Stimulated activated memory B cell treated with anti-CD40 and anti-IgM and Interleukin-4, amounts not matched to agents 10 μg/mL and 1 μg/mL and 100 μg/mL, for 72 hours (primary cell): ENCODE measurements around the gene MCCD1.

Experiments
- ATAC-seq: fragments of 150-1000 bp; cut with Tn5 transposase; 2 replicates; pipeline ENCODE4 v1.10.0; 2021
- H3K27ac Mint-ChIP-seq: one replicate; pipeline ENCODE4 v1.8.0; 2022; ENCODE audit warnings: mild to moderate bottlenecking, mixed read lengths
- H3K27me3 Mint-ChIP-seq: one replicate; pipeline ENCODE4 v1.8.0; 2022; ENCODE audit warnings: mixed read lengths
- H3K36me3 Mint-ChIP-seq: one replicate; pipeline ENCODE4 v1.8.0; 2022; ENCODE audit warnings: mixed read lengths
- H3K4me1 Mint-ChIP-seq: one replicate; pipeline ENCODE4 v1.8.0; 2022; ENCODE audit warnings: mixed read lengths
- H3K4me3 Mint-ChIP-seq: one replicate; pipeline ENCODE4 v1.8.0; 2022; ENCODE audit warnings: mild to moderate bottlenecking, moderate library complexity, mixed read lengths
- H3K9me3 Mint-ChIP-seq: one replicate; pipeline ENCODE4 v1.8.0; 2022; ENCODE audit warnings: mixed read lengths

MCCD1 gene

DNA sequence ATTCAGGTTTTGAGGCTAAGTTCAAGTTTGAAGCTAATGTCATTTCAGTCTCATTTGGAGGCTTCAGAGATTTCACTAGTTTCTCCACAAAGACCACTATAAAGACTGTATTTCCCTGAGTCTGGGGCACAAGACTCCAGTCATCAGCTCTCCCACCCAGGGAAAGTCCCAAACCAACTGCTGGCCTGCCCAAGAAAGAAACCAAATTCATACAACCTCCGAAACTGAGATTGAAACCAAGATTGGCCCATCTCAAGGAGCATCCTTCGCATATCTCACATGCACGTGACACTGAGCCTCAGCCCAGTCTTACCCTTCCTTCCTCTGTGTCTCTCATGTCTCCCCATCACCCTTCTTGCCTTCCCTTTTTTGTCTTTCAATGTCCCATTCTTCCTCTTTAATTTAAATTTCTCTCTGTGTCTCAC lies 39.8 kb downstream of the MCCD1 start:
- Mint-ChIP-seq H3K36me3 (peaks cover 25% of the 10 kb centered on the region), H3K27me3 (no peaks in the 10 kb centered on the region), H3K4me1 (peaks cover 81% of the 10 kb centered on the region), H3K4me3 (peak overlapping the region; percentile 72), H3K27ac (peak overlapping the region; percentile 78), H3K9me3 (no peaks in the 10 kb centered on the region)
- peak; percentile 88 for ATAC-seq

DNA sequence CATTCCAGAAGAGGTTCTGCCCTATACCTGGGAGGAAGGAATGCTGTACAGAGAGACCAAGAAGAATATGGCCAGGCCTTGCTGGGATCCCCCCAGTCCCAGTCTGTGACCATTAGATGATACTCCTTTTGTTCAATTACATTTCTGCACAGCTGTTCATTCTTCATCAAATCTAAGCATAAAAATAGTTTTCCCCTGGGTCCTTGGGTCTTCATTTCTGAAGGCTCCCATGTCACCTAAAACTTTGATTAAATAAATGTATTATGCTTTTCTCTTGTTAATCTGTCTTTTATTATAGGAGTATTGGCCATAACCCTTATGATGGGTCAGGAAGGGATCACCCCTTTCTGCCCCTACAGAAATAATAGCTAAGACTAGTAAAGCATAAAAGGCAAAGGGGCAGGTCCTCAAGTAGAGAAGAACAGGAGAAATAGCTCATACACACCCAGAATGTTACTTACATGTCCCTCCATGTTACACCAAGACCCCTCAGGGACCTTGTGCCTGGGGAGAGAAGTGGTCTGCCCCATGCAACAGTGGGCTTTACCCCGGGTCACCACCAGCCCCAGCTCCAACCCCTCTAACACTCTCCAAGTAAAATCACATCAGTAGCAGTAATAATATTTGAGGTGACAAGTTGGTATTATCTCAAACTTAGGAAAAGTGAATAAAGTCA lies 41.2 kb downstream of the MCCD1 start:
- H3K4me1 Mint-ChIP-seq = peaks cover 84% of the 10 kb centered on the region
- peak overlapping the region; percentile 11 for H3K4me3 Mint-ChIP-seq
- ATAC-seq = no peak
- H3K36me3 Mint-ChIP-seq = peaks cover 14% of the 10 kb centered on the region
- no peaks in the 10 kb centered on the region for H3K27me3 Mint-ChIP-seq
- H3K9me3 Mint-ChIP-seq = no peaks in the 10 kb centered on the region
- peak overlapping the region; percentile 78 for H3K27ac Mint-ChIP-seq

DNA sequence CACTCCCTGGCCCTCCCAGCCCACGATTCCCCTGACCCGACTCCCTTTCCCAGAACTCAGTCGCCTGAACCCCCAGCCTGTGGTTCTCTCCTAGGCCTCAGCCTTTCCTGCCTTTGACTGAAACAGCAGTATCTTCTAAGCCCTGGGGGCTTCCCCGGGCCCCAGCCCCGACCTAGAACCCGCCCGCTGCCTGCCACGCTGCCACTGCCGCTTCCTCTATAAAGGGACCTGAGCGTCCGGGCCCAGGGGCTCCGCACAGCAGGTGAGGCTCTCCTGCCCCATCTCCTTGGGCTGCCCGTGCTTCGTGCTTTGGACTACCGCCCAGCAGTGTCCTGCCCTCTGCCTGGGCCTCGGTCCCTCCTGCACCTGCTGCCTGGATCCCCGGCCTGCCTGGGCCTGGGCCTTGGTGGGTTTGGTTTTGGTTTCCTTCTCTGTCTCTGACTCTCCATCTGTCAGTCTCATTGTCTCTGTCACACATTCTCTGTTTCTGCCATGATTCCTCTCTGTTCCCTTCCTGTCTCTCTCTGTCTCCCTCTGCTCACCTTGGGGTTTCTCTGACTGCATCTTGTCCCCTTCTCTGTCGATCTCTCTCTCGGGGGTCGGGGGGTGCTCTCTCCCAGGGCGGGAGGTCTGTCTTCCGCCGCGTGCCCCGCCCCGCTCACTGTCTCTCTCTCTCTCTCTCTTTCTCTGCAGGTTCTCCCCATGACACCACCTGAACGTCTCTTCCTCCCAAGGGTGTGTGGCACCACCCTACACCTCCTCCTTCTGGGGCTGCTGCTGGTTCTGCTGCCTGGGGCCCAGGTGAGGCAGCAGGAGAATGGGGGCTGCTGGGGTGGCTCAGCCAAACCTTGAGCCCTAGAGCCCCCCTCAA lies 43.5 kb downstream of the MCCD1 start, which contains the start of gene LTA:
Gene LTA, plus strand, starts transcription at position 249 of the 871 bp plus-strand sequence. Its CDS starts 454 bp downstream, at position 703.
- peaks cover 95% of the 10 kb centered on the region for H3K4me1 Mint-ChIP-seq
- H3K27ac Mint-ChIP-seq = peak within 1 kb of the TSS; percentile 92
- no peaks in the 10 kb centered on the region for H3K9me3 Mint-ChIP-seq
- peak; percentile 66 for ATAC-seq
- peaks cover 24% of the 10 kb centered on the region for H3K36me3 Mint-ChIP-seq
- H3K4me3 Mint-ChIP-seq = peak within 1 kb of the TSS; percentile 90
- H3K27me3 Mint-ChIP-seq = no peaks in the 10 kb centered on the region

DNA sequence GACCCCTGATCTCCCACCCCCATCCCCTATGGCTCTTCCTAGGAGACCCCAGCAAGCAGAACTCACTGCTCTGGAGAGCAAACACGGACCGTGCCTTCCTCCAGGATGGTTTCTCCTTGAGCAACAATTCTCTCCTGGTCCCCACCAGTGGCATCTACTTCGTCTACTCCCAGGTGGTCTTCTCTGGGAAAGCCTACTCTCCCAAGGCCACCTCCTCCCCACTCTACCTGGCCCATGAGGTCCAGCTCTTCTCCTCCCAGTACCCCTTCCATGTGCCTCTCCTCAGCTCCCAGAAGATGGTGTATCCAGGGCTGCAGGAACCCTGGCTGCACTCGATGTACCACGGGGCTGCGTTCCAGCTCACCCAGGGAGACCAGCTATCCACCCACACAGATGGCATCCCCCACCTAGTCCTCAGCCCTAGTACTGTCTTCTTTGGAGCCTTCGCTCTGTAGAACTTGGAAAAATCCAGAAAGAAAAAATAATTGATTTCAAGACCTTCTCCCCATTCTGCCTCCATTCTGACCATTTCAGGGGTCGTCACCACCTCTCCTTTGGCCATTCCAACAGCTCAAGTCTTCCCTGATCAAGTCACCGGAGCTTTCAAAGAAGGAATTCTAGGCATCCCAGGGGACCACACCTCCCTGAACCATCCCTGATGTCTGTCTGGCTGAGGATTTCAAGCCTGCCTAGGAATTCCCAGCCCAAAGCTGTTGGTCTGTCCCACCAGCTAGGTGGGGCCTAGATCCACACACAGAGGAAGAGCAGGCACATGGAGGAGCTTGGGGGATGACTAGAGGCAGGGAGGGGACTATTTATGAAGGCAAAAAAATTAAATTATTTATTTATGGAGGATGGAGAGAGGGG lies 44.7 kb downstream of the MCCD1 start:
- Mint-ChIP-seq H3K36me3 (peaks cover 28% of the 10 kb centered on the region), H3K4me1 (peaks cover 89% of the 10 kb centered on the region), H3K9me3 (no peaks in the 10 kb centered on the region), H3K27ac (peak overlapping the region; percentile 92), H3K4me3 (peak overlapping the region; percentile 90), H3K27me3 (no peaks in the 10 kb centered on the region)
- ATAC-seq = no peak

DNA sequence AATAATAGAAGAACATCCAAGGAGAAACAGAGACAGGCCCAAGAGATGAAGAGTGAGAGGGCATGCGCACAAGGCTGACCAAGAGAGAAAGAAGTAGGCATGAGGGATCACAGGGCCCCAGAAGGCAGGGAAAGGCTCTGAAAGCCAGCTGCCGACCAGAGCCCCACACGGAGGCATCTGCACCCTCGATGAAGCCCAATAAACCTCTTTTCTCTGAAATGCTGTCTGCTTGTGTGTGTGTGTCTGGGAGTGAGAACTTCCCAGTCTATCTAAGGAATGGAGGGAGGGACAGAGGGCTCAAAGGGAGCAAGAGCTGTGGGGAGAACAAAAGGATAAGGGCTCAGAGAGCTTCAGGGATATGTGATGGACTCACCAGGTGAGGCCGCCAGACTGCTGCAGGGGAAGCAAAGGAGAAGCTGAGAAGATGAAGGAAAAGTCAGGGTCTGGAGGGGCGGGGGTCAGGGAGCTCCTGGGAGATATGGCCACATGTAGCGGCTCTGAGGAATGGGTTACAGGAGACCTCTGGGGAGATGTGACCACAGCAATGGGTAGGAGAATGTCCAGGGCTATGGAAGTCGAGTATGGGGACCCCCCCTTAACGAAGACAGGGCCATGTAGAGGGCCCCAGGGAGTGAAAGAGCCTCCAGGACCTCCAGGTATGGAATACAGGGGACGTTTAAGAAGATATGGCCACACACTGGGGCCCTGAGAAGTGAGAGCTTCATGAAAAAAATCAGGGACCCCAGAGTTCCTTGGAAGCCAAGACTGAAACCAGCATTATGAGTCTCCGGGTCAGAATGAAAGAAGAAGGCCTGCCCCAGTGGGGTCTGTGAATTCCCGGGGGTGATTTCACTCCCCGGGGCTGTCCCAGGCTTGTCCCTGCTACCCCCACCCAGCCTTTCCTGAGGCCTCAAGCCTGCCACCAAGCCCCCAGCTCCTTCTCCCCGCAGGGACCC lies 45.6 kb downstream of the MCCD1 start:
- Mint-ChIP-seq H3K4me1 (peaks cover 89% of the 10 kb centered on the region), H3K27ac (peak overlapping the region; percentile 92), H3K36me3 (peaks cover 35% of the 10 kb centered on the region), H3K4me3 (peak overlapping the region; percentile 90), H3K27me3 (no peaks in the 10 kb centered on the region), H3K9me3 (no peaks in the 10 kb centered on the region)
- ATAC-seq = peak; percentile 46

DNA sequence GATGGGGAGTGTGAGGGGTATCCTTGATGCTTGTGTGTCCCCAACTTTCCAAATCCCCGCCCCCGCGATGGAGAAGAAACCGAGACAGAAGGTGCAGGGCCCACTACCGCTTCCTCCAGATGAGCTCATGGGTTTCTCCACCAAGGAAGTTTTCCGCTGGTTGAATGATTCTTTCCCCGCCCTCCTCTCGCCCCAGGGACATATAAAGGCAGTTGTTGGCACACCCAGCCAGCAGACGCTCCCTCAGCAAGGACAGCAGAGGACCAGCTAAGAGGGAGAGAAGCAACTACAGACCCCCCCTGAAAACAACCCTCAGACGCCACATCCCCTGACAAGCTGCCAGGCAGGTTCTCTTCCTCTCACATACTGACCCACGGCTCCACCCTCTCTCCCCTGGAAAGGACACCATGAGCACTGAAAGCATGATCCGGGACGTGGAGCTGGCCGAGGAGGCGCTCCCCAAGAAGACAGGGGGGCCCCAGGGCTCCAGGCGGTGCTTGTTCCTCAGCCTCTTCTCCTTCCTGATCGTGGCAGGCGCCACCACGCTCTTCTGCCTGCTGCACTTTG lies 46.7 kb downstream of the MCCD1 start, which contains the start of gene TNF:
Gene TNF, plus strand, starts transcription at position 231 of the 567 bp plus-strand sequence. Its CDS starts 177 bp downstream, at position 408.
- Mint-ChIP-seq H3K9me3 (no peaks in the 10 kb centered on the region), H3K36me3 (peaks cover 35% of the 10 kb centered on the region), H3K27me3 (no peaks in the 10 kb centered on the region), H3K27ac (peak within 1 kb of the TSS; percentile 92), H3K4me3 (peak within 1 kb of the TSS; percentile 90), H3K4me1 (peaks cover 90% of the 10 kb centered on the region)
- ATAC-seq = peak; percentile 59

DNA sequence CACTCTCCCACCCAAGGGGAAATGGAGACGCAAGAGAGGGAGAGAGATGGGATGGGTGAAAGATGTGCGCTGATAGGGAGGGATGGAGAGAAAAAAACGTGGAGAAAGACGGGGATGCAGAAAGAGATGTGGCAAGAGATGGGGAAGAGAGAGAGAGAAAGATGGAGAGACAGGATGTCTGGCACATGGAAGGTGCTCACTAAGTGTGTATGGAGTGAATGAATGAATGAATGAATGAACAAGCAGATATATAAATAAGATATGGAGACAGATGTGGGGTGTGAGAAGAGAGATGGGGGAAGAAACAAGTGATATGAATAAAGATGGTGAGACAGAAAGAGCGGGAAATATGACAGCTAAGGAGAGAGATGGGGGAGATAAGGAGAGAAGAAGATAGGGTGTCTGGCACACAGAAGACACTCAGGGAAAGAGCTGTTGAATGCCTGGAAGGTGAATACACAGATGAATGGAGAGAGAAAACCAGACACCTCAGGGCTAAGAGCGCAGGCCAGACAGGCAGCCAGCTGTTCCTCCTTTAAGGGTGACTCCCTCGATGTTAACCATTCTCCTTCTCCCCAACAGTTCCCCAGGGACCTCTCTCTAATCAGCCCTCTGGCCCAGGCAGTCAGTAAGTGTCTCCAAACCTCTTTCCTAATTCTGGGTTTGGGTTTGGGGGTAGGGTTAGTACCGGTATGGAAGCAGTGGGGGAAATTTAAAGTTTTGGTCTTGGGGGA lies 47.4 kb downstream of the MCCD1 start:
- no peaks in the 10 kb centered on the region for H3K9me3 Mint-ChIP-seq
- no peak for ATAC-seq
- H3K4me1 Mint-ChIP-seq = peaks cover 85% of the 10 kb centered on the region
- H3K27me3 Mint-ChIP-seq = no peaks in the 10 kb centered on the region
- H3K4me3 Mint-ChIP-seq = peak overlapping the region; percentile 90
- H3K36me3 Mint-ChIP-seq = peaks cover 40% of the 10 kb centered on the region
- H3K27ac Mint-ChIP-seq = peak overlapping the region; percentile 92

DNA sequence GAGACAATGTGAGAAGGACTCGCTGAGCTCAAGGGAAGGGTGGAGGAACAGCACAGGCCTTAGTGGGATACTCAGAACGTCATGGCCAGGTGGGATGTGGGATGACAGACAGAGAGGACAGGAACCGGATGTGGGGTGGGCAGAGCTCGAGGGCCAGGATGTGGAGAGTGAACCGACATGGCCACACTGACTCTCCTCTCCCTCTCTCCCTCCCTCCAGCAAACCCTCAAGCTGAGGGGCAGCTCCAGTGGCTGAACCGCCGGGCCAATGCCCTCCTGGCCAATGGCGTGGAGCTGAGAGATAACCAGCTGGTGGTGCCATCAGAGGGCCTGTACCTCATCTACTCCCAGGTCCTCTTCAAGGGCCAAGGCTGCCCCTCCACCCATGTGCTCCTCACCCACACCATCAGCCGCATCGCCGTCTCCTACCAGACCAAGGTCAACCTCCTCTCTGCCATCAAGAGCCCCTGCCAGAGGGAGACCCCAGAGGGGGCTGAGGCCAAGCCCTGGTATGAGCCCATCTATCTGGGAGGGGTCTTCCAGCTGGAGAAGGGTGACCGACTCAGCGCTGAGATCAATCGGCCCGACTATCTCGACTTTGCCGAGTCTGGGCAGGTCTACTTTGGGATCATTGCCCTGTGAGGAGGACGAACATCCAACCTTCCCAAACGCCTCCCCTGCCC lies 48.3 kb downstream of the MCCD1 start:
- Mint-ChIP-seq H3K36me3 (peaks cover 46% of the 10 kb centered on the region), H3K4me3 (peak overlapping the region; percentile 90), H3K27ac (peak overlapping the region; percentile 92), H3K4me1 (peaks cover 83% of the 10 kb centered on the region), H3K9me3 (no peaks in the 10 kb centered on the region), H3K27me3 (no peaks in the 10 kb centered on the region)
- no peak for ATAC-seq

DNA sequence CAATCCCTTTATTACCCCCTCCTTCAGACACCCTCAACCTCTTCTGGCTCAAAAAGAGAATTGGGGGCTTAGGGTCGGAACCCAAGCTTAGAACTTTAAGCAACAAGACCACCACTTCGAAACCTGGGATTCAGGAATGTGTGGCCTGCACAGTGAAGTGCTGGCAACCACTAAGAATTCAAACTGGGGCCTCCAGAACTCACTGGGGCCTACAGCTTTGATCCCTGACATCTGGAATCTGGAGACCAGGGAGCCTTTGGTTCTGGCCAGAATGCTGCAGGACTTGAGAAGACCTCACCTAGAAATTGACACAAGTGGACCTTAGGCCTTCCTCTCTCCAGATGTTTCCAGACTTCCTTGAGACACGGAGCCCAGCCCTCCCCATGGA lies 48.8 kb downstream of the MCCD1 start:
- ATAC-seq = no peak
- Mint-ChIP-seq H3K9me3 (no peaks in the 10 kb centered on the region), H3K27me3 (no peaks in the 10 kb centered on the region), H3K36me3 (peaks cover 46% of the 10 kb centered on the region), H3K4me1 (peaks cover 83% of the 10 kb centered on the region), H3K27ac (peak overlapping the region; percentile 92), H3K4me3 (peak overlapping the region; percentile 90)

DNA sequence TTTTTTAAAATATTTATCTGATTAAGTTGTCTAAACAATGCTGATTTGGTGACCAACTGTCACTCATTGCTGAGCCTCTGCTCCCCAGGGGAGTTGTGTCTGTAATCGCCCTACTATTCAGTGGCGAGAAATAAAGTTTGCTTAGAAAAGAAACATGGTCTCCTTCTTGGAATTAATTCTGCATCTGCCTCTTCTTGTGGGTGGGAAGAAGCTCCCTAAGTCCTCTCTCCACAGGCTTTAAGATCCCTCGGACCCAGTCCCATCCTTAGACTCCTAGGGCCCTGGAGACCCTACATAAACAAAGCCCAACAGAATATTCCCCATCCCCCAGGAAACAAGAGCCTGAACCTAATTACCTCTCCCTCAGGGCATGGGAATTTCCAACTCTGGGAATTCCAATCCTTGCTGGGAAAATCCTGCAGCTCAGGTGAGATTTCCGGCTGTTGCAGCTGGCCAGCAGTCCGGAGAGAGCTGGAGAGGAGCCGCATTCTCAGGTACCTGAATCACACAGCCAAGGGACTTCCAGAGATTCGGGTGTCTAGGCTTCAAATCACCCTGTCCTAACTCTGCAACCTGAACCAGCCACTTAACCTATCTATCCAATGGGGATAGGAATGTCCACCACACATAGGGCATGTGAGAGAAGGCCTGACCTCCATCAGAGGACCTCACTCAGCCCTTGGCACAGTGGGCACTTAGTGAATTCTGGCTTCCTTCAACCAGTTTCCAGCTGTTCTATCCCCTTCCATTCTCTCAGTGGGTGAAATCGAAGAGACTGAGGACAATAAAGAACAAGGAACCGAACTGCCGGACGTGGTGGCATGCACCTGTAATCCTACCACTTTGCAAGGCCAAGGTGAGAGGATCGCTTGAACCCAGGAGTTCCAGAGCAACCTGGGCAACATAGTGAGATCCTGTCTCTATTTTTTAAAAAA lies 49.7 kb downstream of the MCCD1 start:
- peaks cover 43% of the 10 kb centered on the region for H3K36me3 Mint-ChIP-seq

DNA sequence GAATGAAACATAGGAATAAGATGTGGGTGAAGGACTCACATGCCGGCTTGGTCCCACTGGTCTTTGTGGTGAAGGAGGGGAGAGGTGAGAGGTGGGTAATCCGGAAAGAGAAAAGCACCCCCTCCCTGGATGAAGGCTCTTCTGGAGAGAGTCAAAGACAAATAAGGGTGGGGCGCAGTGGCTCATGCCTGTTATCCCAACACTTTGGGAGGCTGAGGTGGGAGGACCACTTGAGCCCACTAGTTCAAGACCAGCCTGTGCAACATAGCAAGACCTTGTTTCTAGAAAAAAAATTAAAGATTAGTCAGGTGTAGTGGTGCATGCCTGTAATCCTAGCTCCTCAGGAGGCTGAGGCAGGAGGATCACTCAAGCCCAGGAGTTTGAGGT lies 50.4 kb downstream of the MCCD1 start:
- Mint-ChIP-seq H3K36me3 (peaks cover 41% of the 10 kb centered on the region), H3K4me1 (peaks cover 74% of the 10 kb centered on the region), H3K4me3 (peak overlapping the region; percentile 92), H3K27me3 (no peaks in the 10 kb centered on the region), H3K27ac (peak overlapping the region; percentile 96), H3K9me3 (no peaks in the 10 kb centered on the region)
- no peak for ATAC-seq

More for the DNA sequence above, 49.7 kb downstream of the MCCD1 start:
- no peaks in the 10 kb centered on the region for H3K9me3 Mint-ChIP-seq
- peak overlapping the region; percentile 96 for H3K27ac Mint-ChIP-seq
- H3K4me3 Mint-ChIP-seq = peak overlapping the region; percentile 92
- H3K4me1 Mint-ChIP-seq = peaks cover 81% of the 10 kb centered on the region
- no peaks in the 10 kb centered on the region for H3K27me3 Mint-ChIP-seq
- ATAC-seq = no peak
